Measurements from ENCODE around the gene ZCWPW1. TPM values are rescaled to one million over a fixed set of nuclear protein-coding genes. Genes with fewer than 3 reads are reported as not detected.
"Not testable (repeated sequence)": the region's sequence is repeated elsewhere in the genome, so short reads cannot be mapped to it uniquely, and the experiment has no call there.

The ZCWPW1 gene
- total RNA-seq, 1 experiment from 2014 or later: 0.45 TPM

- TF ChIP-seq, protein P1, sequence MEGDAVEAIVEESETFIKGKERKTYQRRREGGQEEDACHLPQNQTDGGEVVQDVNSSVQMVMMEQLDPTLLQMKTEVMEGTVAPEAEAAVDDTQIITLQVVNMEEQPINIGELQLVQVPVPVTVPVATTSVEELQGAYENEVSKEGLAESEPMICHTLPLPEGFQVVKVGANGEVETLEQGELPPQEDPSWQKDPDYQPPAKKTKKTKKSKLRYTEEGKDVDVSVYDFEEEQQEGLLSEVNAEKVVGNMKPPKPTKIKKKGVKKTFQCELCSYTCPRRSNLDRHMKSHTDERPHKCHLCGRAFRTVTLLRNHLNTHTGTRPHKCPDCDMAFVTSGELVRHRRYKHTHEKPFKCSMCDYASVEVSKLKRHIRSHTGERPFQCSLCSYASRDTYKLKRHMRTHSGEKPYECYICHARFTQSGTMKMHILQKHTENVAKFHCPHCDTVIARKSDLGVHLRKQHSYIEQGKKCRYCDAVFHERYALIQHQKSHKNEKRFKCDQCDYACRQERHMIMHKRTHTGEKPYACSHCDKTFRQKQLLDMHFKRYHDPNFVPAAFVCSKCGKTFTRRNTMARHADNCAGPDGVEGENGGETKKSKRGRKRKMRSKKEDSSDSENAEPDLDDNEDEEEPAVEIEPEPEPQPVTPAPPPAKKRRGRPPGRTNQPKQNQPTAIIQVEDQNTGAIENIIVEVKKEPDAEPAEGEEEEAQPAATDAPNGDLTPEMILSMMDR (conservative IDR thresholded peaks at IDR 0.05; ENCODE audit: low read depth, low read length): no peak
- no peak for TF ChIP-seq EZH2 (IDR thresholded peaks at IDR 0.05; ENCODE audit: borderline replicate concordance, low read depth, low read length, poor library complexity, severe bottlenecking)
- Histone ChIP-seq H3K4me1 (ENCODE audit: insufficient read depth, low read length, poor library complexity, severe bottlenecking) (no peaks in the 10 kb centered on the region), H3K9me3 (ENCODE audit: low read depth, low read length, poor library complexity, severe bottlenecking) (no peaks in the 10 kb centered on the region), H3K27me3 (replicated peaks; ENCODE audit: insufficient read depth, low read depth, low read length, poor library complexity) (no peaks in the 10 kb centered on the region), H3K4me3 (ENCODE audit: low read depth, low read length, poor library complexity, severe bottlenecking) (no peak overlapping the region), H3K36me3 (ENCODE audit: insufficient read depth, low read length, poor library complexity, severe bottlenecking) (peaks cover 20% of the 10 kb centered on the region), H3K27ac (ENCODE audit: low read depth, low read length, poor library complexity, severe bottlenecking) (no peak overlapping the region)
- intact Hi-C loops (cut with micrococcal nuclease; ENCODE audit: unreplicated experiment): no loop called here
- POLR2A ChIA-PET (ENCODE audit: low non-redundant PET): no interaction called here
- CTCF ChIA-PET: no interaction called here
- no peak for DNase-seq (ENCODE audit: low spot score)
- no TSS peak for BruUV-seq (replicated peaks)
Measured at GRCh38 chr7:100366411-100367250, 61.9 kb downstream of the ZCWPW1 start.

DNA sequence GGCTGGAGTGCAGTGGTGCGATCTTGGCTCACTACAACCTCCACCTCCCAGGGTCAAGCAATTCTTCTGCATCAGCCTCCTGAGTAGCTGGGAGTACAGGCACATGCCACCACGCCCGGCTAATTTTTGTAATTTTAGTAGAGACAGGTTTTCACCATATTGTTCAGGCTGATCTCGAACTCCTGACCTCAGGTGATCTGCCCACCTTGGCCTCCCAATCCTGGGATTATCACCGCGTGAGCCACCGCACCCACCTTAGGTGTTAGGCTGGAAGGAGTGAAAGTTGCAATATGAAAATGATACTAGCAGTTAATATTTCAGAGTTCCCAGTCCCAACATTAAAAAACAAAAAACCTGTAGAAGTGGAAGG is 62.5 kb downstream of the ZCWPW1 start:
- POLR2A ChIA-PET (ENCODE audit: low non-redundant PET); BruUV-seq (replicated peaks): not testable (repeated sequence)

DNA sequence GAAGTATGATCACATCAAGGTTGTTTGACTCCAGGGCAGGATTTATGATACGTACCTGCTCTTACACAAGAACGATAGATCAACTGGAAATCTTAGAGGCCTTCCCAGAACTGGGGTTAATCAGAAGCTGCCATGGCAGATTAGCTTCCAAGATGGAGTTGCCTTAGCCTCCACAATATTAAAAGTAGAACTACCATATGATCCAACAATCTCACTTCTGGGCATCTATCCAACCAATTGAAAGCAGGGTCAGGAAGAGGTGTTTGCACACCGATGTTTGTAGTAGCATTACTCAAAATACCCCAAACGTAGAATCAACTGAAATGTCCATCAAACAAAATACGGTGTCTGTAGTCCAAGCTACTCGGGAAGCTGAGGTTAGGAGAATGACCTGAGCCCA is 64.0 kb downstream of the ZCWPW1 start:
- intact Hi-C loops (cut with micrococcal nuclease; ENCODE audit: unreplicated experiment): no loop called here
- no peak overlapping the region for H3K27ac ChIP-seq (ENCODE audit: low read depth, low read length, poor library complexity, severe bottlenecking)
- no peaks in the 10 kb centered on the region for H3K9me3 ChIP-seq (ENCODE audit: low read depth, low read length, poor library complexity, severe bottlenecking)
- ChIA-PET POLR2A (ENCODE audit: low non-redundant PET) (no interaction called here), CTCF (no interaction called here)
- no TSS peak for BruUV-seq (replicated peaks)
- peaks cover 35% of the 10 kb centered on the region for H3K36me3 ChIP-seq (ENCODE audit: insufficient read depth, low read length, poor library complexity, severe bottlenecking)
- H3K4me3 ChIP-seq (ENCODE audit: low read depth, low read length, poor library complexity, severe bottlenecking): no peak overlapping the region
- no peak for TF ChIP-seq EZH2 (IDR thresholded peaks at IDR 0.05; ENCODE audit: borderline replicate concordance, low read depth, low read length, poor library complexity, severe bottlenecking)
- TF ChIP-seq, protein P1 (conservative IDR thresholded peaks at IDR 0.05; ENCODE audit: low read depth, low read length): no peak
- no peak for DNase-seq (ENCODE audit: low spot score)
- H3K4me1 ChIP-seq (ENCODE audit: insufficient read depth, low read length, poor library complexity, severe bottlenecking): no peaks in the 10 kb centered on the region
- no peaks in the 10 kb centered on the region for H3K27me3 ChIP-seq (replicated peaks; ENCODE audit: insufficient read depth, low read depth, low read length, poor library complexity)

More for the DNA sequence above, 62.5 kb downstream of the ZCWPW1 start:
- H3K4me3 ChIP-seq (ENCODE audit: low read depth, low read length, poor library complexity, severe bottlenecking); H3K27ac ChIP-seq (ENCODE audit: low read depth, low read length, poor library complexity, severe bottlenecking); CTCF ChIA-PET; H3K9me3 ChIP-seq (ENCODE audit: low read depth, low read length, poor library complexity, severe bottlenecking); H3K27me3 ChIP-seq (replicated peaks; ENCODE audit: insufficient read depth, low read depth, low read length, poor library complexity); DNase-seq (ENCODE audit: low spot score); intact Hi-C loops (cut with micrococcal nuclease; ENCODE audit: unreplicated experiment); H3K4me1 ChIP-seq (ENCODE audit: insufficient read depth, low read length, poor library complexity, severe bottlenecking): not testable (repeated sequence)
- H3K36me3 ChIP-seq (ENCODE audit: insufficient read depth, low read length, poor library complexity, severe bottlenecking): peaks cover 25% of the 10 kb centered on the region

DNA sequence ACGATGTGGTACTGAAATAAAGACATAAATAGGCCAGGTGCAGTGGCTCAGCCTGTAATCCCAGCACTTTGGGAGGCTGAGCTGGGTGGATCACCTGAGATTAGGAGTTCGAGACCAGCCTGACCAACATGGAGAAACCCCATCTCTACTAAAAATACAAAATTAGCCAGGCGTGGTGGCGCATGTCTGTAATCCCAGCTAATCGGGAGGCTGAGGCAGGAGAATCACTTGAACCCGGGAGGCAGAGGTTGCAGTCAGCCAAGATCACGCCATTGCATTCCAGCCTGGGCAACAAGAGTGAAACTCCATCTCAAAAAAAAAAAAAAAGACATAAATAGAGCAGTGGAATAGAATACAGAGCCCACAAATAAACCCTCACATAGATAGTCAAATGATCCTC is 64.7 kb downstream of the ZCWPW1 start:
- H3K27me3 ChIP-seq (replicated peaks; ENCODE audit: insufficient read depth, low read depth, low read length, poor library complexity); H3K9me3 ChIP-seq (ENCODE audit: low read depth, low read length, poor library complexity, severe bottlenecking); BruUV-seq (replicated peaks); H3K4me3 ChIP-seq (ENCODE audit: low read depth, low read length, poor library complexity, severe bottlenecking); H3K27ac ChIP-seq (ENCODE audit: low read depth, low read length, poor library complexity, severe bottlenecking); intact Hi-C loops (cut with micrococcal nuclease; ENCODE audit: unreplicated experiment); CTCF ChIA-PET; DNase-seq (ENCODE audit: low spot score); H3K4me1 ChIP-seq (ENCODE audit: insufficient read depth, low read length, poor library complexity, severe bottlenecking); POLR2A ChIA-PET (ENCODE audit: low non-redundant PET): not testable (repeated sequence)
- peaks cover 42% of the 10 kb centered on the region for H3K36me3 ChIP-seq (ENCODE audit: insufficient read depth, low read length, poor library complexity, severe bottlenecking)

All from A673 (cell line).